GM13977 (cell line): ENCODE data around the gene CAMK2D.

Experiments used
- DNase-seq: peaks from one replicate; pipeline ENCODE4 v3.0.0; 2012; ENCODE audit warnings: low spot score
- in situ Hi-C: fragments of 300-500 bp; cut with MboI; formaldehyde crosslinking; loops from one replicate; pipeline ENCODE4 v1.12.0; 2022; ENCODE audit warnings: low sequenced_read_pairs, low pct_unique_long_range_greater_than_20kb, mixed read lengths, inconsistent platforms; ENCODE audit not compliant: unreplicated experiment
- TF ChIP-seq, protein P1 (sequence below): IDR thresholded peaks from 2 replicates; pipeline ENCODE4 v1.5.1; 2012; ENCODE audit warnings: mild to moderate bottlenecking, control low read depth; ENCODE audit not compliant: insufficient read depth; ENCODE audit errors: extremely low read depth, missing control alignments

Gene CAMK2D

GRCh38 chr4:113586072-113586471 lies 175.5 kb downstream of the CAMK2D start:
- in situ Hi-C loops: no loop called here
- DNase-seq: no peak
- TF ChIP-seq, protein P1, sequence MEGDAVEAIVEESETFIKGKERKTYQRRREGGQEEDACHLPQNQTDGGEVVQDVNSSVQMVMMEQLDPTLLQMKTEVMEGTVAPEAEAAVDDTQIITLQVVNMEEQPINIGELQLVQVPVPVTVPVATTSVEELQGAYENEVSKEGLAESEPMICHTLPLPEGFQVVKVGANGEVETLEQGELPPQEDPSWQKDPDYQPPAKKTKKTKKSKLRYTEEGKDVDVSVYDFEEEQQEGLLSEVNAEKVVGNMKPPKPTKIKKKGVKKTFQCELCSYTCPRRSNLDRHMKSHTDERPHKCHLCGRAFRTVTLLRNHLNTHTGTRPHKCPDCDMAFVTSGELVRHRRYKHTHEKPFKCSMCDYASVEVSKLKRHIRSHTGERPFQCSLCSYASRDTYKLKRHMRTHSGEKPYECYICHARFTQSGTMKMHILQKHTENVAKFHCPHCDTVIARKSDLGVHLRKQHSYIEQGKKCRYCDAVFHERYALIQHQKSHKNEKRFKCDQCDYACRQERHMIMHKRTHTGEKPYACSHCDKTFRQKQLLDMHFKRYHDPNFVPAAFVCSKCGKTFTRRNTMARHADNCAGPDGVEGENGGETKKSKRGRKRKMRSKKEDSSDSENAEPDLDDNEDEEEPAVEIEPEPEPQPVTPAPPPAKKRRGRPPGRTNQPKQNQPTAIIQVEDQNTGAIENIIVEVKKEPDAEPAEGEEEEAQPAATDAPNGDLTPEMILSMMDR: no peak

- in situ Hi-C loops: no loop called here
- DNase-seq: no peak
- TF ChIP-seq, protein P1: no peak
Measured at GRCh38 chr4:113584407-113585150, 177.0 kb downstream of the CAMK2D start.

GRCh38 chr4:113582737-113583136 lies 178.8 kb downstream of the CAMK2D start:
- TF ChIP-seq, protein P1: no peak
- in situ Hi-C loops: no loop called here
- DNase-seq: no peak

- TF ChIP-seq, protein P1: no peak
- DNase-seq: no peak
- in situ Hi-C loops: no loop called here
Measured at GRCh38 chr4:113579360-113579759, 182.2 kb downstream of the CAMK2D start.

- in situ Hi-C loops: no loop called here
- no peak for DNase-seq
- TF ChIP-seq, protein P1: no peak
Measured at GRCh38 chr4:113576947-113577678, 184.4 kb downstream of the CAMK2D start.

- TF ChIP-seq, protein P1: no peak
- in situ Hi-C loops: no loop called here
- DNase-seq: no peak
Measured at GRCh38 chr4:113575401-113575800, 186.1 kb downstream of the CAMK2D start.
